NCI-H69 (cell line): ENCODE results near the gene XPR1.

Experiments used
- DNase-seq: peaks from one replicate; lab custom pipeline; 2025; lab: John Stamatoyannopoulos, UW

XPR1 gene

GRCh38 chr1:180615493-180616290 is 16.1 kb upstream of the XPR1 start:
- no peak for DNase-seq

- DNase-seq: no peak
Measured at GRCh38 chr1:180616439-180616838, 15.4 kb upstream of the XPR1 start.

GRCh38 chr1:180617774-180618395 is 13.9 kb upstream of the XPR1 start:
- peak; percentile 61 for DNase-seq

DNA sequence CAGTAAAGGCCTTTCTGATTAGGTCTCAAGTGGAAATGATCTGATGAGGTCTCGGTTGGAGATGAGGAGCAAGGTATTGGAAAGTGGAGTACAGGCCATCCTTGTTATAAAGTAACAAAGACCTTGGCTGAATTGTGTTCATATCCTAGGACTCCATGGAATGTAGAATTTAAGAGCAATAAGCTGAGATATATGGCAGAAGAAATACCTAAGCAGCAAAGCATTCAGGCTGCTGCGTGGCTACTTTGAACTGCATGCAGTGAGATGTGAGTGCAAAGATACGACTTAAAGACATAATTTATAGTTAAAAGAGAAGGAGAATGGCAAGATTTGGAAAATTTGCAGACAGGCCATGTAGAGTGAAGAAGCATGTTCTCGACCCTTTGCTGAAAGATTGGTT is 11.2 kb upstream of the XPR1 start:
- DNase-seq: no peak

DNA sequence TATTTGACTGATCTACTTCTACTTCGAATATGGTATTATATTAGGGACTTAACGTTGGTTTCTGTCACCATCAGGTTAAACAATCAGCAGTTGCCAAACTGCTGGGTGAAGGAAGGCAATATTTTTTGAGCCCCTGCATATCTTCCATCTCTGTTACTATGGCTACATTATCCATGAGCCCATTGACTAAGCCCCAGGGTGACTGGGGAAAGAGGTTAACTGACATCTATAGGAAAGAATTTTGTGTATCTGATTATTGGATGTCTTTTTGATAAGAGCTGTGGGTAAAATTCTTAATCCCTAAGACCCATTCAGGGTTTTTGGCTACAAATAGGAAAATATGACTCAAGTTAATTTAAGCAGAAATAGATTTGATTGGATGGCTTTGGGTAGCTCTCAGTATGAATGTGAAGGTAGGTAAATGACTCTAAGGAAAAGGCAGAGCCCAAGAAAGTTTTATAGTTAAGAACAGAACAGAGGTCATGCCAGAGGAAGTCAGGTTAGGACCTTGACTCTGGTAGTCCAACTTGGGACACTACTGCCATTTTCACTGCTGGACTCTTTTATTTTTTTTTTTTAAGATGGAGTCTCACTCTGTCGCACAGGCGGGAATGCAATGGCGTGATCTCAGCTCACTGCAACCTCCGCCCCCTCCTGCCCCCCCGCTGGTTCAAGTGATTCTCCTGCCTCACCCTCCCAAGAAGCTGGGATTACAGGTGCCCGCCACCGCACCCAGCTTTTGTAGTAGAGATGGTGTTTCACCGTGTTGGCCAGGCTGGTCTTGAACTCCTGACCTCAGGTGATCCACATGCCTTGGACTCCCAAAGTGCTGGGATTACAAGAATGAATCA is 8.9 kb upstream of the XPR1 start:
- no peak for DNase-seq

DNA sequence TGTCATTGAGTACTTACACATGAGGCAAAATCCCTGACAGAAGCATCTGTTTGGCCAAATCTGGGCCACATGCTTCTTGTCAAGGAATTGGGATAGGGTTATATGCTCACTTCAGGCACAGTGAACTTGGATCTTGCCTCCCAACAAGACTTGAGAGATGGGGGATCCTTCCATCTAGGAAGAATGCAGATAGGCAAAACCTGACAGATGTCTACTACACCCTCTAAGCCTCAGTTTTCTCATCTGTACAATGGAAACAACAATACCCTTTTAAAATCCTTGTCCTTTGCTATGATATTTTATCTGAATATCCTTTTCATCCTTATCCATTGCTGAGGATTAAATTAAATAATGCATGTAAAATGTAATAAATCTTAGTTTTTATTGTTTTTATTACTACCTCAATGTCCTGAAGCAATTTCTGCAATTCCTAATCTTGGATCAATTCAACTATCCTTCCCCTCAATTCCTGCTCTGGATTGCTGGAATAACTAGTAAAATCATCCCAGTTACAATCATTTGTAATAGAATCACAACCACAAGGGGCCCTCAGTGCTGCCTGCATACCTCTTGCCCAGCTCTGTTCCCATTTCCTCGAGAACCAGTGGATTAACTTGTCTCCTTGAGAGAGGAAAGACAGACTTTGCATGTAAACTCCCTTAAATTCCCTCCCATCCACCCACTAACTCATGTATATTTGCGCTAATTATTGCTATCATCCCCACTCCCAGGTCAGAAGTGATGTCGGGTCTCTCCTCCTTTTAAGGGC is 8.1 kb upstream of the XPR1 start:
- DNase-seq: peak; percentile 36

DNA sequence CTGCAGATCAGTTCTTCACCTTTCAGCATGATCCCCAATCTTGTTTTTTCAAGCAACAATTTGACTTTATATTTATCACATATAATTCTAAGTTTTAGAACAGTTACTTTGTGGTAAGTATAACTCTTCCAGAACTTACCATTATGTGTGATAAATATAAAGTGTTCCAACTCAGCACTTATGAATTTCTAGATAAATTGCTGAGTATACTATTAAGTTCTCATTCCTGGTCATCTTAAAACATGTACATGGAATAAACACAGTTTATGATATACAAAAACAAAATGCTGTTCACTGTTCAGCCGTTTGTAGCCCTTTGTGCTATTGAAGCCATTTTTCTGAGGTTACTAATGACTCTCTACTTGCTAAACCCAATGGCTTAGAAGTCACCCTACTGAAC is 5.1 kb upstream of the XPR1 start:
- DNase-seq: no peak

- no peak for DNase-seq
Measured at GRCh38 chr1:180627411-180627810, 4.4 kb upstream of the XPR1 start.

GRCh38 chr1:180628646-180629045 is 3.2 kb upstream of the XPR1 start:
- DNase-seq: no peak

- no peak for DNase-seq
Measured at GRCh38 chr1:180630408-180631193, 1.2 kb upstream of the XPR1 start.

DNA sequence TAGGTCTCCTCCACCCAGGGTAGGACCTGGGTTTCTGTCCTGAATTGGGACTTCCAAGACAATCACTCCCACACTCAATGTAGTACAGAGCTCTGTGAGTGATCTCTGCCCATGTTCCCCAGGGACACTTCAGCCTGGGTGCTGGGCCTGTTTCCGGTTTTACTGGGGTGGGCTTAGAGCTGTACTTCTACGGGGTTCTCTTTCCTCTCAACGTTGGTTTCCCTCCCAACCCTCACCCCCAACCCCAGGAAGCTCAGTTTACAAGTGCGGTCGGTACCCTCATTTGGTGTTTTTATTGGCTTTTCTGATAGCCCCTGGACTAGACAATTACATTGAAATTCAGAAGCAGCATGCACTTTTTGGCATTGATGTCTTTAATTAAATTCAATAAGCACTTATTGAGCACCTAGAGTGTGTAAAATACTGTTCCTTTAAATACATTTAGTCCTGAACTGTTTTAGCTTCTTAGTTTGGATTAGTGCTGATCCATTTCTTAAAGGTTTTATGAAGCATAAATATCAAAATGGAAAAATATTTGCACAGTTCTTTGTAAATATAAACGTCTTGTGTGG is 542 bp upstream of the XPR1 start:
- peak; percentile 27 for DNase-seq

GRCh38 chr1:180632326-180633056 is 669 bp downstream of the XPR1 start:
- peak; percentile 93 for DNase-seq

GRCh38 chr1:180633057-180634056 is 1.5 kb downstream of the XPR1 start:
- DNase-seq: peak; percentile 50

DNA sequence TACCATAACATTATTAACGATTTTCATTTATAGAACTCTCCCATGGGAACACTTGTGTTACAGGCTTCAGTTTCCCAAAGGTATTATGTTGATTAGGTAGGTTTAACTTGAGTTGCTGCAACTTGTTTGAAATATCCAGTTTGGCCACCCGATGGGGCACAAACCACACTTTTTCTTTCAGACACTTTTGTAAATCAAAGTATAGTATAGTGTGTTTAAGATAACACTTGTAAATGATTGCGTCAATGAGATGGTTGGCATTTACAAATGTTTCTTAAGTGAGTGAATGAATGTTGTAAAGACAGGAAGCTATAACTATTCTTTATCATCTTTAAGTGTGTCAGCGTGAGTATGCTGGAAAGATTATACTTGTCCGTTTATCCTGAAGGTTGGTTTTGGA is 4.3 kb downstream of the XPR1 start:
- peak; percentile 35 for DNase-seq

GRCh38 chr1:180639871-180640270 is 8.0 kb downstream of the XPR1 start:
- peak; percentile 41 for DNase-seq

DNA sequence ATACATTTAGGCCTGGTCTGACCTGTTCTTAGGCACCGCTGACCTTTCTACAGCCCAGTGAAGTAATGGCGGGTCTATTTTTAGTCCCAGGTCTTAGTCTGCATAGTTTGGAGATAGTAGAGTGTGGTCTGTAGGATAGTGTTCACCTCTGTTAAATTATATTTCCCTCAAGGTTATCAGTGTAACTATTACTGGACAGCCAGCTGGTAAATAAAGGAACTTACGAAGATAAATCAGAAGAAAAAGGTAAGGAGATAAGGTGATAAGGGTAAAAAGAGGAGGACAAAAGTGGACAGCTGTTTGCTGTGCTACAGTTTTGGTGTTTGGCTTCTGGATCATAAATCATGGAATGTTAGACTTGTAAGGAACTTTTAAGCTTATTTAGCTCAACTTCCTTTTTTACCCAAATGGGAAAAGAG is 8.7 kb downstream of the XPR1 start:
- no peak for DNase-seq

- no peak for DNase-seq
Measured at GRCh38 chr1:180641662-180642061, 9.8 kb downstream of the XPR1 start.

DNA sequence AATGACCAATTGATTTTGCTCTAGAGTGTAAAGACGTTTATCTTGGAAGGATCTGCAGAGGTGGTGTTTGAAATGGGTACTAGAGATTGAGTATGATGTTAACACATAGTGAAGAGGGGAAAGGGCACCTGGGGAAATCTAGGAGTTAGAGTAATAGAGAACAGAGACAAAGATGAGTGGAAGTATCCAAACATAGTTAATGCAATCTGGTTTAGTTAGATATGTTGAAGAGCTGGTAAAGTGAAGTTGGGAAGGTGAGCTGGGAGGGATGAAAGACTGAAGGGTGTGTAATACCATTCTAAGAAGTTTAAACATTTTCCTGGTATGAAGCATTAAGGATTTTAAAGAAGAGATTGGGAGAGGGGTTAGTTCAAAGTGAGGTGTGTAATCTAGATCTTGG is 11.0 kb downstream of the XPR1 start:
- DNase-seq: no peak

GRCh38 chr1:180643693-180644092 is 11.9 kb downstream of the XPR1 start:
- DNase-seq: peak; percentile 96
